KMS-11 (cell line): ENCODE measurements around the gene ANKRD55.
"Not testable (repeated sequence)": the region's sequence is repeated elsewhere in the genome, so short reads cannot be mapped to it uniquely, and the experiment has no call there.

Source experiments
- H2AFZ ChIP-seq: fragments of 200-600 bp; sonication (generic); 2 replicates; pipeline ENCODE4 v1.6.1; 2016; ENCODE audit warnings: antibody characterized with exemption, mixed run types, low read depth
- H3K27ac ChIP-seq: fragments of 200-600 bp; sonication (generic); 2 replicates; pipeline ENCODE4 v1.6.1; 2016; ENCODE audit warnings: mild to moderate bottlenecking, mixed run types
- H3K27me3 ChIP-seq: fragments of 200-600 bp; sonication (generic); 2 replicates; pipeline ENCODE4 v1.6.1; 2017; ENCODE audit warnings: mild to moderate bottlenecking, low read depth, mixed run types, moderate library complexity; ENCODE audit not compliant: insufficient read depth
- H3K36me3 ChIP-seq: fragments of 200-600 bp; sonication (generic); 2 replicates; pipeline ENCODE4 v1.6.1; 2017; ENCODE audit warnings: mild to moderate bottlenecking, mixed run types; ENCODE audit not compliant: insufficient read depth
- H3K4me1 ChIP-seq: fragments of 200-600 bp; sonication (generic); 2 replicates; pipeline ENCODE4 v1.6.1; 2016; ENCODE audit warnings: mild to moderate bottlenecking, low read depth, mixed run types; ENCODE audit not compliant: poor library complexity, severe bottlenecking
- H3K4me2 ChIP-seq: fragments of 200-600 bp; sonication (generic); 2 replicates; pipeline ENCODE4 v1.7.0; 2016; ENCODE audit warnings: mild to moderate bottlenecking, mixed run types
- H3K4me3 ChIP-seq: fragments of 200-600 bp; sonication (generic); IDR thresholded peaks from 2 replicates; pipeline ENCODE4 v1.6.1; 2017; ENCODE audit warnings: low read depth, low read length, mixed read lengths; ENCODE audit not compliant: insufficient read depth
- H3K79me2 ChIP-seq: fragments of 200-600 bp; sonication (generic); 2 replicates; pipeline ENCODE4 v1.6.1; 2016; ENCODE audit warnings: low read depth, mixed run types; ENCODE audit not compliant: insufficient read depth
- H3K9ac ChIP-seq: fragments of 200-600 bp; sonication (generic); 2 replicates; pipeline ENCODE4 v1.6.1; 2016; ENCODE audit warnings: mild to moderate bottlenecking, mixed run types
- H4K20me1 ChIP-seq: fragments of 200-600 bp; sonication (generic); 2 replicates; pipeline ENCODE4 v1.6.1; 2016; ENCODE audit warnings: mild to moderate bottlenecking, mixed run types; ENCODE audit not compliant: insufficient read depth
- TF ChIP-seq, protein P1 (sequence below): fragments of 200-600 bp; sonication (generic); conservative IDR thresholded peaks from 2 replicates; pipeline ENCODE4 v1.6.1; 2017; ENCODE audit warnings: low read depth, mild to moderate bottlenecking, antibody characterized with exemption, low read length, moderate library complexity, mixed read lengths

Gene ANKRD55

DNA sequence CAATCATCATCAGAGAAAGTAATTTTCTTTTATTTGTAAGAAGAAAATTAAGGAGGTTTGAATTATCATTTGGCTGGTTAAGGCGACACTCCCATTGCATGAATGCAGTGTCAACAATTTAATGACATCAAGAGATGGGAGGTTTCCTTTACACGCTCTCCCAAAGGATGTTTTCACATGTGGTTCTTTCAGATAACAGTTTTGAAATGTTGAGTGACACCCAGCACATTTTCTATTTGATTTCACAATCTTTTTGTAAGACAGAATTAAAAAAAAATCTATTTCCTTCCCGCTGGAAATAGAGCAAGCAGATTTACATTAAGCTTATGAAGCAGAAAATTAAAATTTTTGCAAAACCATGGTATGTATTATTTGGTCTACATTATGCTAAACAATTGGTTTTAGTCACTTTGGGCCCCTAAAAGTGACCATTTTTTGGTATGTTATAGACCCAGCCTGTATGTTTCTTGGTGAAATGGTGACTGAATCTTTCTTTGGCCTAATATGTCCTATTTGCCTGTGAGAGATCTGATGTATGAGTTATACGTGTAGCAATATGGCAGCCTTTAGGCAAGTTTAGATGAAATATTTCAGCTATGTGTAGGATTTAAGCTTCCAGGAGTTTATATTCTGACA is 18.9 kb upstream of the ANKRD55 start:
- Histone ChIP-seq H4K20me1 (no peaks in the 10 kb centered on the region), H3K36me3 (no peaks in the 10 kb centered on the region), H2AFZ (no peak overlapping the region)

DNA sequence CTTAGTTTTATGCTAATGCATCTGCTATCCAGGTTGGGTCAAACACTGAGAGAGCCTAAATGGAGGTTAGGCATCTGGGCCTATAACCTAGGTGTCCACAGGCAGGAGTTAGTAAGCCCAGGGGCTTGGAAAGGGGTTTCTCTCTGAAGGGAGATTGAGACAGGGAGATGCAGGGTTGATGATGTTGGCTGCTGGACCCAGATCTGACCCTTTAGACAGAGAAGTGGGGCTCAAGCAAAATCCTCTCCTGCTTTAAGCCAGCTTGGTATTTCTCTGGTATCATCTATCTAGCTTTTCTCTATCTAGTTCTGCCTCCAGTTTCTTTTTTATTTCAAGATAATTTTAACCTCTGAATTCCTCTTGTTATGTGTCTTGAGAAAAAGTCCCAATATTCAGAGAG is 18.3 kb upstream of the ANKRD55 start:
- H3K4me1 ChIP-seq = no peaks in the 10 kb centered on the region
- H3K27me3 ChIP-seq = no peaks in the 10 kb centered on the region
- no peak overlapping the region for H3K4me3 ChIP-seq
- H2AFZ ChIP-seq = no peak overlapping the region
- TF ChIP-seq, protein P1, sequence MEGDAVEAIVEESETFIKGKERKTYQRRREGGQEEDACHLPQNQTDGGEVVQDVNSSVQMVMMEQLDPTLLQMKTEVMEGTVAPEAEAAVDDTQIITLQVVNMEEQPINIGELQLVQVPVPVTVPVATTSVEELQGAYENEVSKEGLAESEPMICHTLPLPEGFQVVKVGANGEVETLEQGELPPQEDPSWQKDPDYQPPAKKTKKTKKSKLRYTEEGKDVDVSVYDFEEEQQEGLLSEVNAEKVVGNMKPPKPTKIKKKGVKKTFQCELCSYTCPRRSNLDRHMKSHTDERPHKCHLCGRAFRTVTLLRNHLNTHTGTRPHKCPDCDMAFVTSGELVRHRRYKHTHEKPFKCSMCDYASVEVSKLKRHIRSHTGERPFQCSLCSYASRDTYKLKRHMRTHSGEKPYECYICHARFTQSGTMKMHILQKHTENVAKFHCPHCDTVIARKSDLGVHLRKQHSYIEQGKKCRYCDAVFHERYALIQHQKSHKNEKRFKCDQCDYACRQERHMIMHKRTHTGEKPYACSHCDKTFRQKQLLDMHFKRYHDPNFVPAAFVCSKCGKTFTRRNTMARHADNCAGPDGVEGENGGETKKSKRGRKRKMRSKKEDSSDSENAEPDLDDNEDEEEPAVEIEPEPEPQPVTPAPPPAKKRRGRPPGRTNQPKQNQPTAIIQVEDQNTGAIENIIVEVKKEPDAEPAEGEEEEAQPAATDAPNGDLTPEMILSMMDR = no peak
- H3K9ac ChIP-seq = no peak overlapping the region
- no peak overlapping the region for H3K4me2 ChIP-seq
- no peaks in the 10 kb centered on the region for H3K79me2 ChIP-seq
- H3K36me3 ChIP-seq = no peaks in the 10 kb centered on the region
- no peaks in the 10 kb centered on the region for H4K20me1 ChIP-seq
- H3K27ac ChIP-seq = no peak overlapping the region

More for the DNA sequence above, 18.9 kb upstream of the ANKRD55 start:
- H3K27ac ChIP-seq = no peak overlapping the region
- H3K4me1 ChIP-seq = no peaks in the 10 kb centered on the region
- no peak overlapping the region for H3K4me3 ChIP-seq
- no peak overlapping the region for H3K4me2 ChIP-seq
- H3K79me2 ChIP-seq = no peaks in the 10 kb centered on the region
- H3K9ac ChIP-seq = no peak overlapping the region
- TF ChIP-seq, protein P1 = no peak
- H3K27me3 ChIP-seq = no peaks in the 10 kb centered on the region

DNA sequence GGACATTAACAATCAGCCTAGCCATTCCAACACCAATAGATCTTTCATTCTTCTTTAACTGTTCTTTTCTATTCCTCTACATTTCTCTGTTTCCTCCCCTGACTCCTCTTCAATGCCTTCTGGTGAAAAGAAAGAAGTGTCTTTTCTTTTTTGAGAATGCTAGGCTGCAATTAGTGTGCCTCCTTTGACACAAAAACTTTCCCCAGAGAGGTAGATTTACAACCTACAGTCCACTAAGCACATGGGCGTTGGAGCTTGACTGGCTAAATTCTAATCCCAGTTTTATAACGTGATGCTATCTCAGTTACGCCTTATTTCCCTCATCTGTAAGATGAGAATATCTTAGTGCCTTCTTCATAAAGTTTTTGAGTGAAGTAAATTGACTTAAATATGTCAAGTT is 16.9 kb upstream of the ANKRD55 start:
- TF ChIP-seq, protein P1 = no peak
- H3K27me3 ChIP-seq = no peaks in the 10 kb centered on the region
- no peak overlapping the region for H2AFZ ChIP-seq

DNA sequence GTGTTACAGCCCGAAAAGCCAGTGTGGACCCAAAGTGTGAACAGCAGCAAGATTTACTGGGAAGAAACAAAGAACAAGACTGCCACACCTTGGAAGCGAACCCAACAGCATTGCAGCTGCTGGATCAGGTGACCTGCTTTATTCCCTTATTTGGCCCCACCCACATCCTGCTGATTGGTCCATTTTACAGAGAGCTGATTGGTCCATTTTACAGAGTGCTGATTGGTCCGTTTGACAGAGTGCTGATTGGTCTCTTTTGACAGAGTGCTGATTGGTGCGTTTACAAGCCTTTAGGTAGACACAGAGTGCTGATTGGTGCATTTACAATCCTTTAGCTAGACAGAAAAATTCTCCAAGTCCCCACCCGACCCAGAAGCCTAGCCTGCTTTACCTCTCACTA is 16.0 kb upstream of the ANKRD55 start:
- H3K4me3 ChIP-seq, H3K4me1 ChIP-seq: not testable (repeated sequence)

More for the DNA sequence above, 16.9 kb upstream of the ANKRD55 start:
- Histone ChIP-seq H3K4me2 (no peak overlapping the region), H3K79me2 (no peaks in the 10 kb centered on the region), H3K36me3 (no peaks in the 10 kb centered on the region), H4K20me1 (no peaks in the 10 kb centered on the region), H3K4me3 (no peak overlapping the region), H3K27ac (no peak overlapping the region), H3K9ac (no peak overlapping the region), H3K4me1 (no peaks in the 10 kb centered on the region)

DNA sequence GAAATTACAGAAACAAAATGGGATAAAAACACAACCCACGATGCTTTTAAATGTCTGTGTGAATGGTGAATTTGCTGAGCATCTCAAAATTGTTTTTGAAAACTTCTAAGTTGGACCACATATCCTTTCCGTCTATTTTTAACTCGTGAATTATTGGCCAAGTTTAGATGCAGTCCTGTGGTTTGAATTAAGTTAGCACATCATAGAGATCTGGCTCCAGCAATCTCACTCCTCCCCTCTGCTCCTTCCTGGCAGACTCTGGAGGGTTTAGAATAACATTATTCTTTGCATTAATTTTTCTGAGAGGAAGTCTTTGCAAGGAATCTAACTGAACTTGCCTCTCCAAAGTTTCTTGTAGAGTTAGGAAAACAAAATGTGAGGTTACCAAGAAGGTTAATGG is 14.5 kb upstream of the ANKRD55 start:
- Histone ChIP-seq H3K9ac (no peak overlapping the region), H2AFZ (no peak overlapping the region), H3K36me3 (no peaks in the 10 kb centered on the region), H3K4me1 (no peaks in the 10 kb centered on the region), H3K27ac (no peak overlapping the region), H3K79me2 (no peaks in the 10 kb centered on the region), H3K4me2 (no peak overlapping the region), H4K20me1 (no peaks in the 10 kb centered on the region), H3K4me3 (no peak overlapping the region), H3K27me3 (no peaks in the 10 kb centered on the region)
- TF ChIP-seq, protein P1 = no peak

More for the DNA sequence above, 16.0 kb upstream of the ANKRD55 start:
- H3K27ac ChIP-seq, H2AFZ ChIP-seq, H3K27me3 ChIP-seq, H3K36me3 ChIP-seq, H4K20me1 ChIP-seq, H3K4me2 ChIP-seq, H3K9ac ChIP-seq, H3K79me2 ChIP-seq: not testable (repeated sequence)
